Smooth muscle cell of the brain vasculature (primary cell): Measurements from ENCODE around the gene UNC5CL.

Experiments used
- DNase-seq: peaks from one replicate; pipeline ENCODE4 v3.0.0-alpha.2; 2012; ENCODE audit warnings: low read depth, low spot score

The UNC5CL gene, protein sequence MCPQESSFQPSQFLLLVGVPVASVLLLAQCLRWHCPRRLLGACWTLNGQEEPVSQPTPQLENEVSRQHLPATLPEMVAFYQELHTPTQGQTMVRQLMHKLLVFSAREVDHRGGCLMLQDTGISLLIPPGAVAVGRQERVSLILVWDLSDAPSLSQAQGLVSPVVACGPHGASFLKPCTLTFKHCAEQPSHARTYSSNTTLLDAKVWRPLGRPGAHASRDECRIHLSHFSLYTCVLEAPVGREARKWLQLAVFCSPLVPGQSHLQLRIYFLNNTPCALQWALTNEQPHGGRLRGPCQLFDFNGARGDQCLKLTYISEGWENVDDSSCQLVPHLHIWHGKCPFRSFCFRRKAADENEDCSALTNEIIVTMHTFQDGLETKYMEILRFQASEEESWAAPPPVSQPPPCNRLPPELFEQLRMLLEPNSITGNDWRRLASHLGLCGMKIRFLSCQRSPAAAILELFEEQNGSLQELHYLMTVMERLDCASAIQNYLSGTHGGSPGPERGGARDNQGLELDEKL

DNA sequence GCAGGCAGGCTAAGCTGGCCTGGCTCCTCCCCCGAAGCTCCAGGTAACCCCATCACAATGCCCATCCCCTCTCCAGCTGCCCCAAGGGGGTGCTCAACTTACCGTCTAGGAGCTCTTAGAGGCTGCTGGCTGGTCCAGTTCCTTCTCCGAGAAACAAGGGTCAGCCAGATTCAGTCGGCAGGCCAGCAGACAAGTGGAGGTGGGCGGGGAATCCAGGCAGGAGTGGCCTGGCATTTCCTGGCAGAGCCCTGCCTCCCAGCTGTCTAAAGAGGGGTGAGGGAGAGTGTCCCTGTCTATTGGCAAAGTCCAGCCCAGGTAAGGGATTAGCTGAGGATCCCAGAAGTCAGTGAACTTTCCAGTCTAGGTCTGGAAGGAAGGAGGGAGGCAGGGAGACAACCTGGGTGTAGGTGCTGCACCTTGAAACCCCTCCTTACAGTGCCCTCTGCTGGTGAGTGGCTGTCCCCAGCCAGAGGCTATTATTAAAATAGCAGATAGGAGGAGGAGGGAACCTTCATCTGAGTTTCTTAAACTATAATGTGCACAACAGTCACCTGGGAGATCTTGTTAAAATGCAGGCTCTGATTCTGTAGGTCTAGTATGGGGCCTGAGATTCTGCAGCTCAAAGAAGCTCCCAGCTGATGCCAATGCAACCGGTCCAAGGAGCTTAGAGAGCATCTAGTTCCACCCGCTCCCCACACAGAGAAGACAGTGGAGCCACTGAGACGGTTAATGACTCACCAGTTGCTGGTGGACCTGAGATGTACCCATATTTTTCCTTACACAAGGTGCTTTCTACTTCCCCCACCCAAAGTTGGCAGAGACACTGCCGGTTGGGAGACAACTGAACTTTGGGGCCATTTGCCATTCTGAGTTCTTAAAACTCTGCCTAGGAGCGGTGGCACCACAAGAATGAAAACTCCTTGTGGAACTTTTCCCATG, at the start of gene UNC5CL:
Gene UNC5CL (minus strand): TSS at position 162 of the 939 bp plus-strand sequence. CDS start 4,147 bp downstream, outside the sequence.
- DNase-seq, result no peak

DNA sequence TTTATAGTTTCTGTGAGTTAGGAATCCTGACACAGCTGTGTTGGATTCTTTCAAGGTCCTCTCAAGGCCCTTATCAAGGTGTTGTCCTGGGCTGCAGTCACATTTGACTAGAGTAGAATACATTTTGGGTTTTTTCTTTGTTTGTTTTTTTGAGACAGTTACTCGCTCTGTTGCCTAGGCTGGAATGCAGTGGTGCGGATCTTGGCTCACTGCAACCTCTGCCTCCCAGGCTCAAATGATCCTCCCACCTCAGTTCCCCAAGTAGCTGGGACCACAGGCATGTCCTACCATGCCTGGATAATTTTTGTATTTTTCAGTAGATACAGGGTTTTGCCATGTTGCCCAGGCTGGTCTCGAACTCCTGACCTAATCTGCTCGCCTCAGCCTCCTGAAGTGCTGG, 49.4 kb upstream of the UNC5CL start:
- no peak for DNase-seq

DNA sequence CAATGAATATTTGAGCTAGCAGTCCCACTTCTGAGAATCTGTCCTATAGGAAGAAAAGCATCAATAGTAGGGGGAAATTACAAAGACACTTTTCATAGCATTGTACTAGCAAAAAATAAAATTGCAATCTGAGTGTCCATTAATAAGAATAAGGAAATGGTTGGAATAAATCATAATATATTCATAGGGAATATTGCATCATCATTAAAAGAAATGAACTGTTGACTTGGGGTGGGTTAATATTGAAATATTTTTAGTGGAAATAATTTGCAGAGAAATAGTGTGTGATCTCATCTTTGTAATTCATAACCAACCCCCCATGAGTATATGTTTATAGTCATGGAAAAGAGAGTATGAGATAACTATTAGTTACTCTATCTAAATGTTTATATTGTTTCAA, 46.2 kb upstream of the UNC5CL start:
- DNase-seq, result no peak

DNA sequence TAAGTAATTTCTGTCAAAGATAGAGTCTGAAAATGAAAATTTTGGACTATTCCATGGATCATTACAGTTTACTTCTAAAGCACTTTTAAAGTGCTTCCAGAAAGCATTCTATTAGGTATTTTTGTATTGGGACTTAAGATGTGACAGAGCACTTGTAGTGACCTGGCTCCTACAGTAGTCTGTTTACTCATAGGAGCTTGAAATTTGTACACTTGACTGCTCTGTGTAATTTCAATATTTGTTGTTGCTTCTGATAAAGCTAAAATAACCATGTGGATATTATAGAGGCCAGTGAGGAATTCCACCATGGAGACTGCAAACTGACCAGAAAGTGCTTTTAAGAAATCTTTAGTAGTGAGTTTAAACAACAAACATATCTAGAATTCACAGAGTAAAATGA, 44.1 kb upstream of the UNC5CL start:
- no peak for DNase-seq

DNA sequence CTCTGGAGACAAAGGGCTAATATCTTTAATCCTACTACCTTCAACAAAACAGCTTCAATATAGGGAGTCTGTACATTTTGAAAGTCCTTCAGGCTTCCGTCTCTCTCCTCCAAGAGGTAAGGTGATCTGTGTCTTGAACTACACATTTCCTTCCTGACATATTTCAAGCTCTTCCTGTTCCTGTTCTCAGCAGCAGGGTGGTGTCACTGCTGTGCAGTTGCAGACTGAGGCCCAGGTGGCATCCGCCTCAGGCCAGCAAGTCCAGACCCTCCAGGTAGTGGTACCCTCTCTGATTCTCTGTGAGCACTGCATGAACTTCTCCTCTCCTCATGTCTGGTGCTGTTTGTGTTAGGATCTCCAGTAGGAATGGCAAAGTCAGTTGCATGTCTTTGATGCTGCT, 41.6 kb upstream of the UNC5CL start:
- no peak for DNase-seq

DNA sequence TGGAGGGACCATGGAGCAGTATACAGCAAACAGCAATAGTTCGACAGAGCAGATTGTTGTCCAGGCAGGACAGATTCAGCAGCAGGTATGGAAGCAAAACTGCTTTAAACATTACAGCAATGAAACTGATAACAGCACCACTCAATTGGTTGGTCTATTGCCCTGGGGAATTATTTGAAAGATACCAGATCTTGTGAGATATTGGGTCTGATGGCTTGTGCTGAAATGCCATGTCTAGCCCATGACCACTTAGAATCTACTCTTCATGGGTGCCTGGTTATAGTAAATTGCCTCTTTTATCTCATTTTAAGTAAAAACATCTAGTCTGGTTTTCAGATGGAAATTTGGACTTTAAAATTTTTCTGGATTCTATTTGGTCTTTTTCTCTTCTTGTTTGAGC, 40.1 kb upstream of the UNC5CL start:
- DNase-seq, result no peak

DNA sequence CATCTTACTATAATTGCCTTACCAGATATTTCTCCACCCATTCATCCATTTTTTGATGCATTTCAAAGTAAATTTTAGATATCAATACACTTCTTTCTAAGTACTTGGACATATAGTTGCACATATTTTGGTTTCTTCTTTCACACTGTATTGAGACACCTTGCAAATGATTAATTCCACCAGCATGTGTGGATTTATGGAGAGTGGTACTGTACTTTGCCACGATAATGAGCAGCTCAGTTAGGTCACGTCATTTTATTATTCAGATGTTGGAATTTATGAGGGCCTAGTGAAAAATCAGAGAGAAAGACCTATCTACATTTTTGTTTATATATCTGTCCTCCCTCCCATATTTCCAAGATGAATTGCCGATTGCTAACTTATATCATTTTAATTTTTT, 39.1 kb upstream of the UNC5CL start:
- no peak for DNase-seq

DNA sequence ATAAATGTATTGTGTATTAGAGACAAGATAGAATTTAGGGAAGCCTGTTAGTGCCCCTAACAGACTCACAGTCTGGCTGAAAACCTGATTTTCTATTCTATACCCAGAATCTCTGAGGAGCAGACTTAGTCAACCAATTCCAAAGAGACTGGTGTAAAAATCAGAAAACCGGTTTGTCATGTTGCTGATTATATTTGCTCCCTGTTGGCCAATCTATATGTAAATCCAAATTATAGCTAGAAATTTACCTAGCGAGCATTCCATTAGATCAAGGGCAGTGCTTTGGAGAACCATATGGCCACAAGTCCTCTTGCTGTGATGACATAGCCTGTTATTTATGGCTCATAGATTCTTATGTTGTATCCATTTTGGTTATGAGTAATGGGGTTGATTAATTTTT, 38.5 kb upstream of the UNC5CL start:
- no peak for DNase-seq

DNA sequence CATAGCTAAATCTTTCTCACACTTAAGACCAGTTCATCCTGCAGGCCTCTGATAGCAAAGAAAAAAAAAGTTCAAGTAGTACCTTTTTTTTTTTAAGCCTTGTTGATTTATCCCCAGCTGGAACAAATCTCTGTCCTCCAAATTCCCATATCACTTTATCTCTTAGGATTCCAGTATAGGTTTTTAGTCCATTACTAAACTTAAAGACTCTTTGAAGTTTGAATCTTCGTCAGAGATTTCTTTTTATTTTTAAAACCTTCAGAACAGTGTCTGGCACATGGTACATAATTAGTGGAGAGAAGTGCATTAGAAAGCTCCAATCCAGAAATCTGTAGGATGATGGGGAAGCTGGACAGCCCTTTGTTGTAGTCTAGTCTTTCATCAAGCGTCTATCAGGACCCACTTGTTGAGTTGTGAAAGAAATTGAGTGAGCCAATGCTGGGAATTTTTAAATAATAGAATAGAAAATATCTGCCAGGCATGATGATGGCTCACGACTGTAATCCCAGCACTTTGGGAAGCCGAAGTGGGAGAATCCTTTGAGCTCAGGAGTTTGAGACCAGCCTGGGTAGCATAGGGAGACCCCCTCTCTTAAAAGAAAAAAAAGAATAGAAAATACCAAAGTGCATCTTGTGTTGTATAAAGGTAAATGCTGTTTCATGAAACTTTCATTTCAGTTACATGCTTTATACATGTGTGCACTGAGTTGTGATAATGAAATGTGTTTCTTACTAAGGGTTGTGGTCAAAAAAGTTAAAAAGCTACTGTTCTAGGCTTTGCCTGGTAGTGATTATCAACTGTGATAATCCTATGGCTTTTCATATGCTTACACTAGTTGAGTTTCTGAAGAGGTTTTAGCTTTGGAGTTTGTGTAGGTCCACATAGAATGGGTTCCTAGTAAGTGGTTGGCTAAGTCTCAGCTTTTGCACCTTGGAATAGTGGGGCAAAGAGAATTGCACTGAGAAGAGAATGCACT, 36.9 kb upstream of the UNC5CL start:
- DNase-seq, result no peak

DNA sequence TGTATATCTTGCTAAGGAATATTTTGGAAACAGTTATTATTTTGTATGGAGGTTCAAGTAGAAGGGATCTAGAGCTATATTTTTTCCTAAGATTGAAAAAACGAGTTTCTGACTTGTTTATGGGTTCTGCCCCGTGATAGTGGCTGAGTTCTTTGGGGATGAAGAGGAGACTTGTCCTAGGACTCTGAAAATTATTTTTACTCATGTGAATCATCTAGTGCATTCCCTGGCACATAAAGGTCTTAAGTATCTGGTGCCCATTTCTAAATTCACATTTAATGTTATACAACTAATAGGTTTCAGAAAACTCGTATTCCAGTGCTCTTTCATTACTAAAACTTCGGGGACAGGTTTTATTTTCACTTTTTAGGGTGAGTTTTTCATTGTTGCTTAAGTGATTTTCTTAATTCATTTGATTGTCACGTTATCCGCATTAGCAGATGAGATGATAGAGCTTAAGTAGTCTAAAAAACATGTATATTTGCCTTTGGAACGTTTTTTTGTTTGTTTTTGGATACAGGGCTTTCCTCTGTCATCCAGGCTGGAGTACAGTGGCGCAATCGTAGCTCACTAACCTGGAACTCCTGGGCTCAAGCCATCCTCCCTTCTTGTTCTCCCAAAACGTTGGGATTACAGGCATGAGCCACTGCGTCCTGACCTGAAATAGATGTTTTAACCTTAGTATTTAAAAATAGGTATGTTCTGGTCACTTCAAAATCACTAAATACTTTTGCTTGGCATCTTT, 35.8 kb upstream of the UNC5CL start:
- DNase-seq, result no peak

DNA sequence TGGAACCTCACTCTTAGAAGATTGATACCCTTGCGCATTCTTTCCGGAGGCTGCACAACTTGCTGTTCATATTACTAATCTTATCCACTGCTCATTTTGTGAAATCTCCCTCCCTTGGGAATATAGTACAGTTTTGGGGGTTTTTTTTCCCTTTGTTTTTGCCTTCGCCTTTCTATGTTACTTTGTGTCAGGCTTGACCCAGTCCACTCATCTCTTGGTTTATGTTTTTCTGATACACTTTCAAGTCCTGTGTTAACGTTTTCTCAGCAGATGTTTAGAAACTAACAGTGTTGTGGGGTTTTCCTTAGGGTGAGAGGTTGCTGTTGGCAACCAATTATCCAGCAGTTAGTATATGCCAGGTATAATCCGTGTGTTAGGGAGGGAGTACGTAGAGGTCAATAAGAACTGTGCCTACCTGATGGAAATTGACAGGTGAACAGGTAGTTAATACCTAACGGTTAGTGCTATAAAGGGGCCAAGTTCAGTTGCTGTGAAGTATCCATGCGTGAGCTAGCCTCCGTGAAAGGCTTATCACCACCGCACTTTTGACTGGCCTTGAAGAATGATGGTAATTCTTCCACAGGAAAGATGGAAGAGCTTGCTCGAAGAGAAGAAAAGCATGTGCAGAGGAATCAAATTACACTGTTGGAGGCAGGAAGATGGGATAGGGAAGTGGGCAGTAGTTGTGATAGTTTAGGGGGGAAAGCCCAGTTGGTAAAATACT, 35.1 kb upstream of the UNC5CL start:
- no peak for DNase-seq

DNA sequence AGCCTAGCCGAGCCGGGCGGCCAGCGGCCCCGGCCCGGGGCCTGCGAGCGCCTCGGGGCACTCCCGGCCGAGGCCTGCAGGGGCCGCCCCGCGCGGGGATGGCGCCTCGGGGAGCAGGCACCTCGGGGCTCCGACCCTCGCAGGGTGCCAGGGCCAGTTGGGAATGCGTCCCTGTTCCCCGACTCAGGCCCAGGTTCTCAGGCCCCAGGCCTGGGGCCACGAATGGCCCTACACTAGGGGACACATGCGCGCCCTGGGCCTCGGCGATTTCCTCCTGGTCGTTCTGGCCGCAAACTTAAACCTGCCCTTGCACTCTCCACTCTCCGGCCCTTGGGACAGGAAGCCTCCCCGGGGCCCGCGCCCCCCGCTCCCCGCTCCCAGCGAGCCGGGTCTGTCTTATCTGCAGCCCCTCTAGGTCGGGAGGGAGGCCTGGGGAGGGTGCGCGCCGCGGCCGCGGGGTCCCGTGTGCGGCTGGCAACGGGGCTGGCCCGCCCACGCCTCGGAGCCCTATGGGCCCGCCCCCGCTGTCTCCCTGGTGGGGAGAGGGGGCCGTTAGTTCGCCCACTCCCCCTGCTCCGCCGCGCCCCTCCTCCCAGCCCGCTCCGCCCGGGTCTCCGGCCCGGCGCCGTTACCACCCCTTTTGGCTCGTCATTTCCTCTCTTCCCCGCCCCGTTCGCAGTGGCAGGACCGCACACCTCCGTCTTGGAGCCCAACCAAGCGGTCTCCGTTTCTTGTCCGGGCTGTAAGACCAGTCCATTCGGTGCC, 34.4 kb upstream of the UNC5CL start:
- DNase-seq, result peak; percentile 41

DNA sequence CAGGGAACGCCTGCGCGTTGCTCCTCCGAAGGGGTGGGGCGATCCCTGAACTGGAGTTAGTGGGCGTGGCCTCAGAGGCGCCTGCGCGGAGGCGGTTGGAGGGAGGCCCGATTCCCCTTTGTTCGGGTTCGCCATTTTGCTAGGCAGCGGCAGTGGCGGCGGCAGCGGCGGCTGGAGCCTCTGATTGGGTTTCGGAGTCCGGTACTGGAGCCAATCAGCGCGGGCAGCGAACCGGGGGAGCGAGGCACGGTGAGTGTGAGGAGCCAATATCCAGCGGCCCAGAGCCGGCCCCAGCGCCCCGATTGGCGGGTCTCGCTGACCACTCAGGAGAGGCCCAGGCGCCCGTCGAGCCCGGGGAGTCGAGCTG, 33.8 kb upstream of the UNC5CL start, which contains the start of gene NFYA:
Gene NFYA (plus strand): TSS at position 139 of the 367 bp plus-strand sequence. CDS start 6,116 bp downstream, outside the sequence.
- DNase-seq, result no peak

DNA sequence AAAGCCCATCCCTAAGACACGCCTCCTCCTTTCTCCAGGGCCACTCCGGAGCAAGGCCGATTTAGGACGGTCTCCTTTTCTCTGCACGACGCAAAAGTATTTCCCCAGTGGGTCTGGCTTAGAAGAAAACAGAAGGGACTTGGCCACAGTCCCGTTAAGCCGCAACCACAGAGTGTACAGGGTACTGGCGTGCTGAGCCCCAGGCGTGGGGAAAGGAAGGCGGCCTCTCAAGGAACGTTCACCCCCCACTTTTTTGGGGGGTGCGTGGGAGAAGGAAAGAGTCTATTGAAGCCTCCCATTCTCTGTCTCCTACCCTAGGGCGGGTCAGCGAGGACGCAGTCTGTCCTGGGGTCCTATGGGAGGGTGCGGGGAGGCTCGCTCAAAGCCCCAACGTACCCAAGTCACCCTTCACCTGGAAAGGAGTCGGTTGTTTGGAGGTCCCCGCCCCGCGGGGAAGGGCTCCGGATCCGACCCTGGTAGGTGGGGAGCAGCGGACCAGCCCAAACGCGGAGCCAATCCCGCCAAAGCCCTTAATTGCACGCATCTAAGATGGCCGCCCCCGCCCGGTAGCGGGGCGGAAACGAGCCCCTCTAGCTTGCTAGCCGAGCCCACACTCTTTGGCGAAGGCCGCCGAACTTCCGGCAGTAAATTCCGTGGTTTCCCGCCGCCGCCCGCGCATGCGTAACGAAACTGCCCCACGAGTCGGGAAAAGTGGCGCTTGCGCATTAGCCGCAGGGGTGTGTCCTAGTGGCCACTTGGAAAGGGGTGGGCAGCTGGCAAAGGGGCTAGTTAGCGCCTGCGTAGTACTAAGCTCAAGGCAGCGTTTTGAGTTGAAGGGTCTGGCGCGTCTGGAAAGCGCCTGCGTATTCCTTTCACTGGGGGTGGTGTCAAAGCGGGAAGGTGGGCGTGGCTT, 33.2 kb upstream of the UNC5CL start, which contains the start of gene OARD1:
Gene OARD1 (minus strand): TSS at position 434 of the 913 bp plus-strand sequence. CDS start 722 bp downstream, outside the sequence.
- DNase-seq, result peak; percentile 98

DNA sequence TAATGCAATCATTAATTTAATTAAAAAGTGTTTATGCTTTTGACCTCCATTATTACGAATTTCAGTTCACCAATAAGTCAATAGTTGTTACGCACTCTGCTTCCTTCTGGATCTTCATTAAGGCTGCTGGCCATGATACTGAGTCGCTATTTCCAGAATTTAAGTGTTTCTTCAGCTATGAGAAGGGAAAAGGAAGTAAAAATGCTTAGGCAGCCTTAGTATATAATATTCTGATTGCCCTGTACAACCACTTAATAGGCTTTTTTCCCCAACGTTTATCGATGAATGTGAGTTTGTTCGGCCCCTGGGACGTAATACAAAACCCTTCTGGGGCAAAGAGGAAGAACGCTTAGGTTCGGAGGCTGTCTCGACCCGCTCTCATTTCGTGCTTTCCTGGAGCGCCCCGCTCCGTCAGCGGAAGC, 32.5 kb upstream of the UNC5CL start:
- no peak for DNase-seq

DNA sequence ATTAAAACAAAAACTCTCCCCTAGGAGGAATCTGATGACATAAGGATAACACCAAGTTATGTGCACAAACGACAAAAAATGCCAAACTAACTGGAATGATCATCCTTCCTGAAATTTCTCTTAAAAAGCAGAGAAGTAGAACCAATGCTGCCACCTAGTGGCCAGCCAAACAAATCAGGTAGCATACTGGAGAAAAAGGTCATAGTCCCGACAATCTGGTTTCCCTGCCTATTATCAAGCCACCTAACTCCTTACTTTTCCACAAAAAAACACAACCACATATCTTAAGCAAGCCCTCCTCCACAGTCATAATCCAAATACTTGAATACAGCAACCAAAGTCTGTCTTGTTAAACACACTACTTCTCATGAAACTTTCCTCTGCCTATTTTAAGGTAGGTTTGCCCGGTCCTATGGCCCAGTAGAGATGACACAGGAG, 27.9 kb upstream of the UNC5CL start:
- peak; percentile 77 for DNase-seq

DNA sequence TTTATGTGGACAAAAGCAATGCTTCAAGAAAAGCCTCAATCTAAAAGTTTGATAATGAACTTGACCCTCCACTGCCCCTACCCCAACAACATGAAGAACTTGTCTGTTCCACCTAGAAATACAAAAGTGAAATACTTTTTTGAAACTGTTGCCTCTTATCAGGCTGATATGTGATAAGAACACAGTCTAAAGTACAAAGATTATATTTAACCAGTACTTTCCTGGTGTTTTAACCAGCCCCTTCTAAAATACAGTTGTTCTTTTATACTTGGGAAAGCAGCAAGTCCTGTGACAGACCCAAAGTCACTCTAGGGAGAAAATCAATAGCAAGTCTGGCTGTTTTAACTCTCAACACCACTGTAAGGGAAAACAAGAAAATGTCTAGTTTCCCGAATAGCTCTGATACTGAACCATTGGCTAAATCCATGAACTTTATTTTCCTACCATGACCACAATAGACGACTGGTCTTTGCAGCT, 26.6 kb upstream of the UNC5CL start:
- no peak for DNase-seq
